Testis (tissue), 3 donors: ENCODE results near the gene DENND10. TPM values are rescaled to one million over a fixed set of nuclear protein-coding genes. Genes with fewer than 3 reads are reported as not detected.
"Not testable (repeated sequence)": the region's sequence is repeated elsewhere in the genome, so short reads cannot be mapped to it uniquely, and the experiment has no call there.

Source experiments
- DNase-seq: peaks from one replicate; pipeline ENCODE4 v3.0.0-alpha.2; 2019
- H3K27ac ChIP-seq, 2 donors: fragments of 200-600 bp; sonication (generic); one replicate each; pipeline ENCODE4 v1.5.1; 2019
- H3K27me3 ChIP-seq: fragments of 200-600 bp; sonication (generic); one replicate; pipeline ENCODE4 v1.5.1; 2019
- H3K36me3 ChIP-seq: fragments of 200-600 bp; sonication (generic); one replicate; pipeline ENCODE4 v1.5.1; 2017; ENCODE audit warnings: low read depth; ENCODE audit errors: missing control alignments
- H3K4me1 ChIP-seq: fragments of 200-600 bp; sonication (generic); one replicate; pipeline ENCODE4 v1.5.1; 2019
- H3K4me3 ChIP-seq, 2 donors: fragments of 200-600 bp; sonication (generic); one replicate each; pipeline ENCODE4 v1.5.1; 2017 to 2019
- H3K9me3 ChIP-seq: fragments of 200-600 bp; sonication (generic); one replicate; pipeline ENCODE4 v1.5.1; 2017
- CTCF ChIP-seq, 3 experiments: fragments of 450-650 bp in 2 of 3; fragments of 200-600 bp in 1 of 3; sonication (generic) in 1 of 3; IDR thresholded peaks; one replicate each; pipeline ENCODE4 v1.5.1; 2016 to 2019; ENCODE audit warnings: antibody characterized with exemption in 3 of 3, mild to moderate bottlenecking in 2 of 3, moderate library complexity in 1 of 3
- POLR2A ChIP-seq: fragments of 450-650 bp; IDR thresholded peaks from one replicate; pipeline ENCODE4 v1.6.1; 2017; ENCODE audit warnings: antibody characterized with exemption, mild to moderate bottlenecking, moderate library complexity
- WGBS, 2 donors: methylation state at CpG; one replicate each; pipeline ENCODE4 v1.1.5; 2018; 5-methylcytosine and 5-hydroxymethylcytosine counted together
- intact Hi-C: fragments of 100-400 bp; cut with DNase I; formaldehyde crosslinking; loops from one replicate; pipeline ENCODE4 v1.15.1; 2023; ENCODE audit warnings: low total_unique reads
- polyA plus RNA-seq: library from polyadenylated mRNA; stranded (reverse); fragments of 350-450 nt; fragmentation: Illumina TruSeq; extraction: RNeasy Lipid Tissue Mini Kit (QIAGEN cat#74804); gene quantifications from one replicate; pipeline ENCODE4 v1.2.3, GENCODE V29; 2014; ENCODE audit warnings: low read depth, low replicate concordance; ENCODE audit not compliant: insufficient read depth
- total RNA-seq, 2 donors: library from RNA; depleted of rRNA; stranded (reverse); fragments of >200 nt; gene quantifications; one replicate each; pipeline ENCODE4 v1.2.3, GENCODE V29; 2016

The DENND10 gene
- total and polyA plus RNA-seq, 3 donors from 2014 or later: 18.9 to 29.6 (median 27.3) TPM

- no peak for DNase-seq
- no peaks in the 10 kb centered on the region for H3K4me1 ChIP-seq
- no peak overlapping the region for H3K27ac ChIP-seq
- H3K4me3 ChIP-seq: no peak overlapping the region
- H3K36me3 ChIP-seq: no peaks in the 10 kb centered on the region
- 48 to 66% methylated on average over 4 of the region's 4 CpGs for WGBS, 2 donors
- no peaks in the 10 kb centered on the region for H3K27me3 ChIP-seq
- TF ChIP-seq POLR2A (no peak), CTCF (IDR thresholded peaks at IDR 0.05) (no peak)
- H3K9me3 ChIP-seq: no peaks in the 10 kb centered on the region
- intact Hi-C loops: no loop called here
Observed at GRCh38 chr10:119087271-119087882, 16.5 kb upstream of the DENND10 start.

DNA sequence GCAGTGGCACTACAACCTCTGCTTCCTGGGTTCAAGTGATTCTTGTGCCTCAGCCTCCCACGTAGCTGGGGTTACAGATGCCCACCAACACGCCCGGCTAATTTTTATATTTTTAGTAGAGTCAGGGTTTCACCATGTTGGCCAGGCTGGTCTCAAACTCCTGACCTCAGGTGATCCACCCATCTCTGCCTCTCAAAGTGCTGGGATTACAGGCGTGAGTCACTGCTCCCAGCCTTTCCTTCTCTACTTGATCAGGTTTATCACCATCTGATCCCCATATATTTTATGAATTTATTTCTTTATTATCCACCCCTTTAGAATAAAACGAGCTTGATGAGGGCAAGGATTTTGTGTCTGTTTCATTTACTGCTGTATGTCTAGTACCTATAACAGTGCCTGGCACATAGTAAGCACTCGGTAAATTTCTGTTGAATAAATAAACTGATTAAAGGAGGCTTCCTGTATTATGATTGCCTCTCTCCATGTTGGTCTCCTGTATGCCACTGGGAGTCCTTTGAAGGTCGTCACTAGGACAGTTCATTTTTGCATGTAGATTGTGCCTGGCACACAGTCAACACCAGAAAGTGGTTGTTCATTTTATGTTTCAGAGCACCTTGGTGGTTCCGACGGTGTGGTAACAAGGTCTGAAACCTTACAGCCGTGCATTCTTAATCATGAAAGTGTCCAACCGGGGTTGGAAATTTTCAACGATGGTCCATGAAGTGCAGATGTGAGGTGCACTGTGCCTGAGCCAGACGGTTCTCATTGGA lies 13.7 kb upstream of the DENND10 start:
- H3K27ac ChIP-seq: no peak overlapping the region
- DNase-seq: no peak
- TF ChIP-seq CTCF (IDR thresholded peaks at IDR 0.05) (no peak), POLR2A (no peak)

GRCh38 chr10:119090968-119091367 lies 12.9 kb upstream of the DENND10 start:
- H3K27me3 ChIP-seq: no peaks in the 10 kb centered on the region
- WGBS, 2 donors: 84% methylated on average over 5 of the region's 5 CpGs
- no peak for TF ChIP-seq CTCF (IDR thresholded peaks at IDR 0.05)
- no peak overlapping the region for H3K27ac ChIP-seq
- no peak overlapping the region for H3K4me3 ChIP-seq
- intact Hi-C loops: no loop called here
- H3K9me3 ChIP-seq: no peaks in the 10 kb centered on the region
- no peak for DNase-seq
- no peaks in the 10 kb centered on the region for H3K36me3 ChIP-seq
- no peaks in the 10 kb centered on the region for H3K4me1 ChIP-seq

More for the DNA sequence above, 13.7 kb upstream of the DENND10 start:
- Histone ChIP-seq H3K4me1 (no peaks in the 10 kb centered on the region), H3K36me3 (no peaks in the 10 kb centered on the region), H3K4me3 (no peak overlapping the region), H3K27me3 (no peaks in the 10 kb centered on the region), H3K9me3 (no peaks in the 10 kb centered on the region)
- intact Hi-C loops: no loop called here
- WGBS, 2 donors: 84 to 89% methylated on average over 13 of the region's 13 CpGs

GRCh38 chr10:119095640-119096039 lies 8.3 kb upstream of the DENND10 start:
- no peak overlapping the region for H3K27ac ChIP-seq
- 55 to 63% methylated on average over 4 of the region's 4 CpGs for WGBS, 2 donors
- H3K4me3 ChIP-seq: no peak overlapping the region
- no peaks in the 10 kb centered on the region for H3K36me3 ChIP-seq
- no peaks in the 10 kb centered on the region for H3K4me1 ChIP-seq
- no peaks in the 10 kb centered on the region for H3K27me3 ChIP-seq
- no peak for DNase-seq
- intact Hi-C loops: no loop called here
- no peaks in the 10 kb centered on the region for H3K9me3 ChIP-seq
- TF ChIP-seq CTCF (IDR thresholded peaks at IDR 0.05): no peak
- no peak for TF ChIP-seq POLR2A

DNA sequence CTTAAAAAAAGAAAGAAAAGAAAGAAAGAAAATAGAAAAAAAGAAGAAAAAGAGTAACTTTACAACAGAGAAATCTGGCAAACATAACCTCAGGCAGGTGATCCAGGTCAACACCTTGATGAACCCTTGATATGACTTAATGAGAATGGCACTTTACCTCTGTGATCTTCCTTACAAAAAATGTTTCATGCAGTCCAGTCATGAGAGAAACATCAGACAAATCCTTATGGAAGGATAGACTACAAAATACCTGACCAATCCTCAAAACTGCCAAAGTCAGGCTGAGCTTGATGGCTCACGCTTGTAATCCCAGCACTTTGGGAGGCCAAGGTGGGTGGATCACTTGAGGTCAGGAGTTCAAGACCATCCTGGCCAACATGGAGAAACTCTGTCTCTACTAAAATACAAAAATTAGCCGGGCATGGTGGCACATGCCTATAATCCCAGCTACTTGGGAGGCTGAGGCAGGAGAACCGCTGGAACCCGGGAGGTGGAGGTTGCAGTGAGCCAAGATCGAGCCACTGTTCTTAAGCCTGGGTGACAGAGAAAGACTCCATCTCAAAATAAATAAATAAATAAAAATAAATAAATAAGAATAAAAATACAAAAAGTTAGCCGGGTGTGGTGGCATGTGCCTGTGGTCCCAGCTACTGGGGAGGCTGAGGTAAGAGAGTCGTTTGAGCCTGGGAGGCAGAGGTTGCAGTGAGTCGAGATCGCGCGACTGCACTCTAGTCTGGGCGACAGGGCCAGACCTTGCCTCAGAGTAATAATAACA lies 7.1 kb upstream of the DENND10 start:
- intact Hi-C loops: not testable (repeated sequence)
- WGBS, 2 donors: 90 to 96% methylated on average over 12 of the region's 12 CpGs

More for the DNA sequence above, 7.1 kb upstream of the DENND10 start:
- not testable (repeated sequence) for H3K4me3 ChIP-seq, H3K36me3 ChIP-seq, H3K27me3 ChIP-seq, H3K4me1 ChIP-seq, H3K9me3 ChIP-seq, H3K27ac ChIP-seq, DNase-seq
